ENCODE results near the gene GPR141.

The GPR141 gene

GRCh38 chr7:37683246-37684120 is at the start of gene GPR141:
Gene GPR141, plus strand, starts transcription at chr7:37683766. Its CDS starts 56,628 bp downstream, at chr7:37740394.
- no peak for DNase-seq (ENCODE audit: low read depth in 2 of 2)

- no peak for DNase-seq (ENCODE audit: low read depth in 2 of 2)
Observed at GRCh38 chr7:37635346-37635745, 48.2 kb upstream of the GPR141 start.

- no peak for DNase-seq (ENCODE audit: low read depth in 2 of 2)
Observed at GRCh38 chr7:37642028-37642540, 41.5 kb upstream of the GPR141 start.

GRCh38 chr7:37643876-37644275 is 39.7 kb upstream of the GPR141 start:
- DNase-seq (ENCODE audit: low read depth in 2 of 2), result no peak

GRCh38 chr7:37645282-37646050 is 38.1 kb upstream of the GPR141 start:
- DNase-seq (ENCODE audit: low read depth in 2 of 2), result no peak

GRCh38 chr7:37656913-37657530 is 26.5 kb upstream of the GPR141 start:
- DNase-seq (ENCODE audit: low read depth in 2 of 2), result no peak

- DNase-seq (ENCODE audit: low read depth in 2 of 2), result no peak
Observed at GRCh38 chr7:37657816-37658215, 25.8 kb upstream of the GPR141 start.

GRCh38 chr7:37659971-37660565 is 23.5 kb upstream of the GPR141 start:
- no peak for DNase-seq (ENCODE audit: low read depth in 2 of 2)

- no peak for DNase-seq (ENCODE audit: low read depth in 2 of 2)
Observed at GRCh38 chr7:37660614-37661013, 23.0 kb upstream of the GPR141 start.

- no peak for DNase-seq (ENCODE audit: low read depth in 2 of 2)
Observed at GRCh38 chr7:37663693-37664092, 19.9 kb upstream of the GPR141 start.

- DNase-seq (ENCODE audit: low read depth in 2 of 2), result no peak
Observed at GRCh38 chr7:37665352-37666022, 18.1 kb upstream of the GPR141 start.

- no peak for DNase-seq (ENCODE audit: low read depth in 2 of 2)
Observed at GRCh38 chr7:37666026-37666799, 17.4 kb upstream of the GPR141 start.

- DNase-seq (ENCODE audit: low read depth in 2 of 2), result no peak
Observed at GRCh38 chr7:37669818-37670217, 13.7 kb upstream of the GPR141 start.

GRCh38 chr7:37670436-37670835 is 13.1 kb upstream of the GPR141 start:
- no peak for DNase-seq (ENCODE audit: low read depth in 2 of 2)

- DNase-seq (ENCODE audit: low read depth in 2 of 2), result no peak
Observed at GRCh38 chr7:37671876-37672275, 11.7 kb upstream of the GPR141 start.

- DNase-seq (ENCODE audit: low read depth in 2 of 2), result no peak
Observed at GRCh38 chr7:37672926-37673325, 10.6 kb upstream of the GPR141 start.

GRCh38 chr7:37673523-37673922 is 10.0 kb upstream of the GPR141 start:
- DNase-seq (ENCODE audit: low read depth in 2 of 2), result no peak

GRCh38 chr7:37674531-37674930 is 9.0 kb upstream of the GPR141 start:
- no peak for DNase-seq (ENCODE audit: low read depth in 2 of 2)

GRCh38 chr7:37675749-37676148 is 7.8 kb upstream of the GPR141 start:
- DNase-seq (ENCODE audit: low read depth in 2 of 2), result no peak

GRCh38 chr7:37684927-37685326 is 1.4 kb downstream of the GPR141 start:
- DNase-seq (ENCODE audit: low read depth in 2 of 2), result no peak
